ENCODE data around the gene FOXP3.
"Not testable (repeated sequence)": the region's sequence is repeated elsewhere in the genome, so short reads cannot be mapped to it uniquely, and the experiment has no call there.

Gene FOXP3

GRCh38 chrX:49264460-49264859 lies at the start of gene FOXP3:
Gene FOXP3, minus strand, starts transcription at chrX:49264710. Its CDS starts 6,205 bp downstream, at chrX:49258505.
- DNase-seq, result peak; percentile 19

- no peak for DNase-seq
Observed at GRCh38 chrX:49312176-49312575, 47.7 kb upstream of the FOXP3 start.

DNA sequence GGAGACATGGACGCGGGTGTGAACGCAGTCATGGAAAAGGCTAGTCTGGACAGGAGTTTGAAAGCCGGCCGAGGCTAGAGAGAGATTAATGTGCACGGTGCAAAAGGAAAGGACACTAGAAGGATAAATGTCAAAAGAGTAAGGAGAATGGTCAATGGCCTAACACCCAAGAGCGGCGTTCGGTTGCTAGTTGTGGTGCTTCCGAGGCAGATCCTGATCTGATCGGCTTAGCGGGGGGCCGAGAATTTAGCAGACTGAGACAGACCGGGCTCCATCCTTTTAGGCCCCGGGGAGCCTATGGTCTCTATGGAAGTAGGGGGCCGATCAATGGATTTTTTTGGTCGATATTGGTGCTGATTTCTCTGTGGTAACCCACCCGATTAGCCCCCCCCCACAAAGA lies 45.9 kb upstream of the FOXP3 start:
- DNase-seq, result no peak

DNA sequence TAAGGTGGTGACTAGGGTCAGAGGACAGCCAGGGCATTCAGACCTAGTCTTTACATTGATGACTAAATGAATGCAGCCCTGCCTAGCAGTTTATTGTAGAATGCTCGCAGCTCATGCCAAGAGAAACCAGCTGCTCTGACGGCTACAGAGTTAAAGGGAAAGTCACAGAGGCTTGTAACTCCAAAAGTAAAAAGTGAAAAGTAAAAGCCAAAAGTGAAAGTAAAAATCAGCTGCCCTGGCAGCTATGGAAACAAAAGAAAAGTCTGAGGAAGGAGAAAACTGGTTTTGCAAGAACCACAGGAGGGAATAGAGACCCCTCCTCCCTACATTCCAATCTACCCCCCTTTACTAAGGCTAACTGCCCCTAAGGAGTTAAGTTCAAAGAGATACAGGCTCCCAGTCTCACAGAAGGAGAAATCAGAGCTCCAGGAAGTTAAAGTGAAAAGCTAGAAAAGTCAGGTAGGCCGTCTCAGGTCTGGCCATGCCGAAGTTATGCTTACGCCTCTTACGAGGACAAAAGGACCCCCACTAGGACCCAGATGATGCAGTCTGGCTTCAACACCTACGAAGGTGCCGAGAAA lies 45.0 kb upstream of the FOXP3 start:
- DNase-seq, result peak; percentile 9

DNA sequence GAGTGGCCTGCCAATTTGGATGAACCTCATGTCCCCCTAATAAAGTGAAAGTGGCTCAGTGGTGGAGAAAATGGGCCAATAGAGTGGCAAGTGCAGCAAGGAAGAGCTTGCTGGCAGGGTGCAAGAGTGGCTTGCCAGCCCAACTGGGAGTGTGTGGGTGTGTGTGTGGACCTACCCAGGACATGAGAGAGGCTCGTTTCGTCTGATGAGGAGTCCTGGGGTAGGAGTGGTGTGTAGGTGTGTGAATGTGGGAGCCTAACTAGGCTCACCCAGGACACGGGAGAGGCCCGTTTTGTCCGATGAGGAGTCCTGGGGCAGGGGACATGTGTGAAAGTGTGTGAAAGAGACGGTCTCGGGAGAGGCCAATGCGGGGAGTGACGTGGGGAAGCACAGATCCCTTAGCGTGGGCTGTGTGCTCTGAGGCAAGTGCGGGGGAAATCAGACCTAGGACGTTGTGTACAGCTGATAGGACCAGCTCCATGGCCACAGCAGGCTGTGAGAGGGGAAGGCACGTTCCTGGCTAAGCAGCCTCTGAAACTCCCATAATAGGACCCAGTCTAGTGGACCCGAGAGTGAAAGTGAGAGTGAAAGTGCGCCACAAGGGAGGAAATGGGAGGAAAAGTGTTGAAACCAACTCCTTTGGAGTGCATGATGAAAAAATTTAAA lies 44.2 kb upstream of the FOXP3 start:
- peak; percentile 8 for DNase-seq

GRCh38 chrX:49307775-49308174 lies 43.3 kb upstream of the FOXP3 start:
- not testable (repeated sequence) for DNase-seq

- no peak for DNase-seq
Observed at GRCh38 chrX:49303346-49303745, 38.8 kb upstream of the FOXP3 start, which contains the start of gene GAGE10. Gene GAGE10, plus strand, starts transcription at chrX:49303646. Its CDS starts 1,214 bp downstream, at chrX:49304860.

GRCh38 chrX:49300703-49301102 lies 36.2 kb upstream of the FOXP3 start:
- DNase-seq, result no peak

GRCh38 chrX:49299293-49299692 lies 34.8 kb upstream of the FOXP3 start:
- not testable (repeated sequence) for DNase-seq

DNA sequence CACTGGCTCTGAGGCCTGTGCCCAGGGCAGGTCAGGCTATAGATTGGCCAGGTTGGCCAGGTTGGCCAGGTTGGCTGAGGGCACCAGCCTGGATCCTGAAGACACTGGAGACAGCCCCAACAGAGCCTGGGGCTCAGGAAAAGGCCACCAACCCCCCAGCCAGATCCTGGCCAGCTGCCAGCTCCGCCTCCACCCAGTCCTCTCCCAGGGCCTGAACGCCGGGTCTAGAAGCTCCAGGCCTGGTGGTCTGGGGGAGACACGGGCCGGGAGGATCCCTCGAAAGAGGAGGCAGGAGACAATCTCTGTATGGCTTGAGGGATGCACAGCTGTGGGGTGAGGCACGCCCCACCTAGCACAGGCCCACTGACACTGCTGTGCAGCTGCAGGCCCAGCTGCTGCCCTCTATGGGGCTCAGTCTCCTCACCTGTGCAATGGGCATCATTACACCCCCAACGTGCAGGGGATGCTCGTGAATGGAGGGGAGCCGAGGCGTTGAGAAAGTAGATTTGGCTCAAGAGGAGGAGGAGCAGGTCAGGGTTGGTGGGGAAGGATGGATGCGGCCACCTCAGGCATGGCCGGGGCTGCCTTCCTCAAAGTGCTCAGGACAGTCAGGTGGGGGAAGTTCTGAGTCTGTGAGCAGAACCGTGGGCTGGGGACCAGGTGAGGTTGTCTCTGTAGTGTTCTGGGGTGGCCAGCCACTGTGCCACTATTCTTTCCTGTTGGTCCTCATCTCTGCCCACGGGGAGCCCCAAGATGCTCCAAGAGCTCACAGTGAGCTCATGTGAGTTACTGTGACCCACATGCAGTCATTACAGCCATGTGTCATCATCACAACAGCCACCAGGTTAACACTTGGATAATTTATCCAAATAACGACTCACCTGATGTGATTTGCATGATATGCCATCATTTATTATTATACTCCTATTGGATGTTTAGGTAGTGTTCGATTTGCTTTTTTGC lies 28.2 kb upstream of the FOXP3 start:
- DNase-seq, result no peak

- peak; percentile 82 for DNase-seq
Observed at GRCh38 chrX:49291615-49292337, 27.3 kb upstream of the FOXP3 start.

DNA sequence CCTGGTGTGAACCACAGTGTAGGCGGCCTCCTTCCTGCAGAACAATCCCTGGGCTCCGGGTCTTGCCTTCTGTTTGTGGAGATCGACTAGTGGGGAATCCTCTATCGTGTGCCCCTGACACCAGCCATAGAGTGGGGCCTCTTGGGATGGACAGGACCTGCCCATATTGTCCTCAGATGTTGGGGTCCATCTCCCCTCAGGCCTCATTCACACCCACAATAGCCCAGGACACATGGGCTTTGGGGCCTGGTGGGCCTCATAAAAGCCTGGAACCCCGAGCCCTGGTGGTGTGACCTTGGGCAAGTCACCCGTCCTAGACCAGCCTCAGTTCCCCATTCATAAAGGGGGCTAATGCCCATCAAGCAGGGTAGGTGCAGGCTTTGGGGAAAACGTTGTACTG lies 25.7 kb upstream of the FOXP3 start:
- DNase-seq, result no peak

- DNase-seq, result no peak
Observed at GRCh38 chrX:49287665-49288064, 23.2 kb upstream of the FOXP3 start.

DNA sequence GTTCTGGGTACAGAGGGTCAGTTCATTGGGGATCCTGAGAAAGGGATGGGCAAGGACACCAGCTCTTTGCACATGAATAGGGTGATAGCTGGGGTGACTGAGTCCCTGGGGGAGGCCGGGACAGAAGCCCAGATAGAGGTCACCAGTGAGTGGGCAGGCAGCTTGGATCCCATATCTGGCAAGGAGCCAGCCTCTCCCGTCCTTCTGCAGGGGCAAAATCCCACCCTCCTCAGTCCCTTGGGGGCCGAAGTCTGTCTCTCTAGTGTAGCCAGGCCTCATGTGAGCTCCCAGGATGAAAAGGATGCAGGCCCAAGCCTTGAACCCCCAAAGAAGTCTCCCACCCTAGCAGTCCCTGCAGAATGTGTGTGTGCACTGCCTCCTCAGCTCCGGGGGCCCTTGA lies 22.1 kb upstream of the FOXP3 start:
- no peak for DNase-seq

- no peak for DNase-seq
Observed at GRCh38 chrX:49286136-49286535, 21.6 kb upstream of the FOXP3 start.

DNA sequence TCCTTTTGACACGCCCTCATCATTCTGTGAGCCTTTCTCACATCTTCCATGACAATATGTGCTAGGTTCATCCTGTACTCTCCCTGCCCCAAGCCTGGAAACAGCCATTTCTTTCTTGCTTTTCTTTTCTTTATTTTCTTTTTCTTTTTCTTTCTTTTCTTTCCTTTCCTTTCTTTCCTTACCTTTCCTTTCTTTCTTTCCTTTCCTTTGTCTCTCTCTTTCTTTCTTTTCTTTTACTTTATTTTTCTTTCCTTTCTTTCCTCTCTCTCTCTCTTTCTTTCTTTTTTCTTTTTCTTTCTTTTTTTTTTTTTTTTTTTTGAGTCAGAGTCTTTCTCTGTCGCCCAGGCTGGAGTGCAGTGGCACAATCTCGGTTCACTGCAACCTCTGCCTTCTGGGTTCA lies 19.7 kb upstream of the FOXP3 start:
- no peak for DNase-seq

DNA sequence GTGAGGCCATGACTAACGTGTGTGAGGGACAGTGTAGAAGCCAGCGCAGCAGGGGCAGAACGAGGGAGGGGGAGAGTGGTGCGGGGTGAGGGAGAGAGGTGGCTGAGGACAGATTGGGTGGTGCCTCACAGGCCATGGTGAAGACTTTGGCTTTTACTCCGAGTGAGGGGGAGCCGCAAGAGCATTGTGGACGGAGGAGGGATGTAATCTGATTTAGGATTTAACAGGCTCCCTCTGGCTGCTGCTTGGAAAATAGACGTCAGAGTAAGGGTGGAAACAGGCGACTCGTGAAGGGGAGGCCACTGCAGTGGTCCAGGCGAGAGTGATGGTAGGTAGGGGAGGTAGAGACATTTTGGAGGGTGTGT lies 18.1 kb upstream of the FOXP3 start:
- no peak for DNase-seq

- no peak for DNase-seq
Observed at GRCh38 chrX:49278081-49278480, 13.6 kb upstream of the FOXP3 start.

DNA sequence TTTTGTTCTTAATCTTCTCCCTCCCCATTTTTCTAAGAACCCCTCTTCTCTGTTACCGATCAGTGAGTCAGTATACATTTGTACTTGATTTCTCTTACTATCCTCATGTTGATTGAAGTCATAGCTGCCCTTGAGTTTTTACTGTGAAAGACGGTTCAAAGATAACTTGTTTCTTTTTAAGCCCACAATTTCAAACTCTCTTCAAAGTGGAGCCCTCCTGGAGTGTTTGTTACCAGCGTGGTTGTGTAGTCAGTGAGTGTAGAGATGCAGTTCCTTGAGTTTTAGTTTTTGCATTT lies 13.0 kb upstream of the FOXP3 start:
- DNase-seq, result no peak

- DNase-seq, result peak; percentile 38
Observed at GRCh38 chrX:49276671-49277534, 12.4 kb upstream of the FOXP3 start.

DNA sequence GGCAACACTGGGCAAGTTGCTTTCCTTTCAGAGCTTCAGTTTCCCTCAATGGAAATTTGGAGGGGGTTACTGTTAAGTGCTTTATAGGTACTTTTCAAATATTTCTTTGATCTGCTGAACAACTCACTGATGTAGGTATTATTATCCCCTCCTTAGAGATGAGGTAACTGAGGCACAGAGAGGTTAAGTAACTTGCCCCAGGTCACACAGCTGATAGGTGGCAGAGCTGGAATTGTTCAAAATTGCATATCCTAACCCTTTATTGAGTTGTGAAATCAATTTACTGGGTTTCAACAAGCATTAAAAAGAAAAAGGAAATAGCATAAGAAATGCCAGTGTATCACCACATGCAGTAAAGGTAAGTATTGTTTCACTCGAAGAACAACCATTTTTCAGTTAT lies 11.7 kb upstream of the FOXP3 start:
- no peak for DNase-seq

DNA sequence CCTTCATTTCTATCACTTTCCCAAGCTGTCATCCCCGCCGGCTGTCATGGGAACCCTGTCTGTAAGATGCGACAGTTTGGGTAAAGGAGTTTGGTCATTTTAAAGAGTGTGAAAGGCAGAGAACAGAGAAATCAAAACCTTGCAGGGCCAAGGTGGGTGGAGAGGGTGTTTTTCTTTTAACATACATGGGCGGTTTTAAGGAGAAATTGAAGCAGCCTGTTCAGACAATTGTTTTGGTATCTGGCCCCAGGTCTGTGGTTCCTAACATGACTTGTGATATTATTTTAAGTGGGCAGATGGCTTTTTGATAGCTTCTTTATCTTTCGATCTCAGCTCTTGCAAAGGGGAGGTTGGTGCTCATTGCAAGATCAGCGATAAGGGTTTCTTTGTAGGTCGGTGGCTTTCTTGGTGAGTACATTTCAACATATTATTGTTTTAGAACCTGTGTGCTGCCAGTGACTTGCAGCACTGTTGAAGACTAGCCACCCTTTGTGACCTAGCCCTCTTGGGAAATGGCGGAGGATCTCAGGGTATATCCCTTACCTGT lies 8.7 kb upstream of the FOXP3 start:
- peak; percentile 66 for DNase-seq
